Ascending aorta (tissue), 2 donors: ENCODE results near the gene PRDM5. TPM values are rescaled to one million over a fixed set of nuclear protein-coding genes. Genes with fewer than 3 reads are reported as not detected.

Source experiments
- DNase-seq, 2 donors: peaks; one replicate each; pipeline ENCODE4 v3.0.0-alpha.2; 2019; ENCODE audit warnings: low spot score in 2 of 2
- H3K27ac ChIP-seq, 2 donors: fragments of 200-600 bp; sonication (generic); one replicate each; pipeline ENCODE4 v1.5.1; 2016 to 2017; ENCODE audit warnings: mild to moderate bottlenecking in 1 of 2
- H3K27me3 ChIP-seq: fragments of 200-600 bp; sonication (generic); one replicate; pipeline ENCODE4 v1.5.1; 2017
- H3K36me3 ChIP-seq, 2 donors: fragments of 200-600 bp; sonication (generic); one replicate each; pipeline ENCODE4 v1.5.1; 2016
- H3K4me1 ChIP-seq, 2 donors: fragments of 200-600 bp; sonication (generic); one replicate each; pipeline ENCODE4 v1.5.1; 2016 to 2017; ENCODE audit warnings: mild to moderate bottlenecking in 1 of 2
- H3K4me3 ChIP-seq, 2 donors: fragments of 200-600 bp; sonication (generic); one replicate each; pipeline ENCODE4 v1.5.1; 2016 to 2017; ENCODE audit warnings: mild to moderate bottlenecking in 1 of 2
- H3K9me3 ChIP-seq, 2 donors: fragments of 200-600 bp; sonication (generic); one replicate each; pipeline ENCODE4 v1.5.1; 2016
- CTCF ChIP-seq, 3 experiments: fragments of 200-600 bp in 2 of 3; fragments of 450-650 bp in 1 of 3; sonication (generic) in 2 of 3; IDR thresholded peaks; one replicate each; pipeline ENCODE4 v1.5.1; 2016 to 2019; ENCODE audit warnings: antibody characterized with exemption in 3 of 3, mild to moderate bottlenecking in 1 of 3, moderate library complexity in 1 of 3
- intact Hi-C: fragments of 100-400 bp; cut with DNase I; formaldehyde crosslinking; loops from one replicate; pipeline ENCODE4 v1.15.1; 2023
- total RNA-seq: library from RNA; depleted of rRNA; stranded (reverse); fragments of >200 nt; gene quantifications from one replicate; pipeline ENCODE4 v1.1.0, GENCODE V29; 2016

Gene PRDM5
- total RNA-seq, 1 donor from 2014 or later = 14.9 TPM

- H3K4me3 ChIP-seq = no peak overlapping the region
- no peaks in the 10 kb centered on the region for H3K4me1 ChIP-seq
- no peaks in the 10 kb centered on the region for H3K9me3 ChIP-seq
- H3K36me3 ChIP-seq = no peaks in the 10 kb centered on the region
- H3K27ac ChIP-seq = no peak overlapping the region
- no peak for DNase-seq
- H3K27me3 ChIP-seq = no peaks in the 10 kb centered on the region
- intact Hi-C loops = no loop called here
- TF ChIP-seq CTCF (IDR thresholded peaks at IDR 0.05) = no peak
These were observed 82.4 kb downstream of the PRDM5 start for GRCh38 chr4:120839974-120840751.

GRCh38 chr4:120839334-120839973 is 83.1 kb downstream of the PRDM5 start:
- intact Hi-C loops = no loop called here
- H3K9me3 ChIP-seq = peaks cover under 1 to 2% of the 10 kb centered on the region in 2 donors
- no peaks in the 10 kb centered on the region for H3K36me3 ChIP-seq
- H3K4me1 ChIP-seq = no peaks in the 10 kb centered on the region
- no peak for DNase-seq
- no peak overlapping the region for H3K27ac ChIP-seq
- no peak overlapping the region for H3K4me3 ChIP-seq
- no peak for TF ChIP-seq CTCF (IDR thresholded peaks at IDR 0.05)
- no peaks in the 10 kb centered on the region for H3K27me3 ChIP-seq

GRCh38 chr4:120838784-120839183 is 83.7 kb downstream of the PRDM5 start:
- no peak overlapping the region for H3K4me3 ChIP-seq
- H3K36me3 ChIP-seq = no peaks in the 10 kb centered on the region
- no peak for TF ChIP-seq CTCF (IDR thresholded peaks at IDR 0.05)
- no peak overlapping the region for H3K27ac ChIP-seq
- no peaks in the 10 kb centered on the region for H3K4me1 ChIP-seq
- DNase-seq = no peak
- no peaks in the 10 kb centered on the region for H3K27me3 ChIP-seq
- H3K9me3 ChIP-seq = peaks cover 7% of the 10 kb centered on the region in 2 donors
- intact Hi-C loops = no loop called here

GRCh38 chr4:120837656-120838055 is 84.9 kb downstream of the PRDM5 start:
- H3K4me3 ChIP-seq = no peak overlapping the region
- H3K9me3 ChIP-seq = peaks cover 7 to 8% of the 10 kb centered on the region in 2 donors
- H3K27ac ChIP-seq = no peak overlapping the region
- intact Hi-C loops = no loop called here
- no peak for TF ChIP-seq CTCF (IDR thresholded peaks at IDR 0.05)
- no peaks in the 10 kb centered on the region for H3K36me3 ChIP-seq
- H3K4me1 ChIP-seq = no peaks in the 10 kb centered on the region
- H3K27me3 ChIP-seq = no peaks in the 10 kb centered on the region
- no peak for DNase-seq

GRCh38 chr4:120835342-120835741 is 87.2 kb downstream of the PRDM5 start:
- Histone ChIP-seq H3K27ac (no peak overlapping the region), H3K4me1 (no peaks in the 10 kb centered on the region), H3K36me3 (no peaks in the 10 kb centered on the region), H3K9me3 (peaks cover 7 to 8% of the 10 kb centered on the region in 2 donors), H3K4me3 (no peak overlapping the region), H3K27me3 (no peaks in the 10 kb centered on the region)
- DNase-seq = no peak
- TF ChIP-seq CTCF (IDR thresholded peaks at IDR 0.05) = no peak
- intact Hi-C loops = no loop called here
